ENCODE data around the gene PADI6. TPM values are rescaled to one million over a fixed set of nuclear protein-coding genes. Genes with fewer than 3 reads are reported as not detected.

Gene PADI6
- total RNA-seq, 4 donors from 2014 or later, result not detected

DNA sequence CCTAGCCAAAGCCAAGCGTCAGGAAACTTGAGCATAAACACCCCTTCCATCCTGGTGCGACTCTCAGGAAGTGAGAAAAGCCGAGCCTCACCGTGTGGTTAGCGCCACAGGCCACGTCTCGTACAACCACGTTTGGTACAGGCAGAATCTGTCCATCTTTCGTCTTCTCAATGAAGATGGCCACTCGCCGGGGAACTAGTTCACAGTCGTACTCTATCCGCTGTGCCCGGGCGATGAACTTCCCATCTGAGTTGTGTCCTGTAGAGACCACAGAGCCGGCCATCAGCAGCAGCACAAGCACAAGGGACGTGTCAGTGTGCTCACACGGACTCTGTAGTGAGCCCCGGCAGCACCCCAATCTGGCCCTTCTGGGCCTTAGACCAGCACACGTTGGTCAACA is 44.4 kb downstream of the PADI6 start:
- Histone ChIP-seq H3K36me3 (peaks cover 0 to 93% (median 0%) of the 10 kb centered on the region in 3 donors), H3K4me3 (no peak overlapping the region)
- DNase-seq, result no peak

DNA sequence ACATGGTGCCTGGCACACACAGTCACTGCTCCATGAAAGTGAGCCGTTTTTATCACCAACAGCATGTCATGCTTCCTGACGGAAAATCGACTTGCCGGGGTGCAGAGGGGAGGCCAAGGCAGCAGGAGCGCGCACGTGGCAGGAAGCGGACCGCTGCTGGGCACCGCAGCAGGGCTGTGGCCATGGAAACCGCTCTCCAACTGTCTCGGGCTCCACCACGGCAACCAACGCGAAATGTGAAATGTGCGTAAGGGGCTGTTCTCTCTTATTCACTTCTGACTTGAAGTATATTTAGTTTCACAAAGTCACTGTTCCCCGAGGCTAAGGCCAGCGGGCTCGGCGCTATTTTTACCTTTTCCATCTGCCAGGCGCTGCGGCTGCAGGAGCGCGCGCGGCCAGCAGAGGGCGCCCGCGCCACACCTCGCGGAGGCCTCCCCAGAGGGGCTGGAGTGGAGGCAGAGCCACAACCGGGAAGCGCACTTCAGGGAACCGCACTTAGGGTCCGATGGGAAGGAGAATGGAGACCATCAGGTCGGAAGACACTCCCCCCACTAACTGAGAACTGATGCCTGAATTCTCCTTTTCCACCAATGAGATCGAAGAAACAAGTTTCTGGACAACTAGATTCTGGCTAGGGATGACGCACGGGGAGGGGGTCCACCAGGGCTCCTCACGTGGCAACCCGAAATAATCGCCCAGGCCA is 47.8 kb downstream of the PADI6 start:
- peaks cover 0 to 88% (median 0%) of the 10 kb centered on the region in 3 donors for H3K36me3 ChIP-seq
- peak; percentile 49 to 82 (median 80) for DNase-seq
- H3K27me3 ChIP-seq, result no peaks in the 10 kb centered on the region
- no peak overlapping the region for H3K27ac ChIP-seq
- H3K4me3 ChIP-seq, result no peak overlapping the region
- TF ChIP-seq, protein P1, sequence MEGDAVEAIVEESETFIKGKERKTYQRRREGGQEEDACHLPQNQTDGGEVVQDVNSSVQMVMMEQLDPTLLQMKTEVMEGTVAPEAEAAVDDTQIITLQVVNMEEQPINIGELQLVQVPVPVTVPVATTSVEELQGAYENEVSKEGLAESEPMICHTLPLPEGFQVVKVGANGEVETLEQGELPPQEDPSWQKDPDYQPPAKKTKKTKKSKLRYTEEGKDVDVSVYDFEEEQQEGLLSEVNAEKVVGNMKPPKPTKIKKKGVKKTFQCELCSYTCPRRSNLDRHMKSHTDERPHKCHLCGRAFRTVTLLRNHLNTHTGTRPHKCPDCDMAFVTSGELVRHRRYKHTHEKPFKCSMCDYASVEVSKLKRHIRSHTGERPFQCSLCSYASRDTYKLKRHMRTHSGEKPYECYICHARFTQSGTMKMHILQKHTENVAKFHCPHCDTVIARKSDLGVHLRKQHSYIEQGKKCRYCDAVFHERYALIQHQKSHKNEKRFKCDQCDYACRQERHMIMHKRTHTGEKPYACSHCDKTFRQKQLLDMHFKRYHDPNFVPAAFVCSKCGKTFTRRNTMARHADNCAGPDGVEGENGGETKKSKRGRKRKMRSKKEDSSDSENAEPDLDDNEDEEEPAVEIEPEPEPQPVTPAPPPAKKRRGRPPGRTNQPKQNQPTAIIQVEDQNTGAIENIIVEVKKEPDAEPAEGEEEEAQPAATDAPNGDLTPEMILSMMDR (IDR thresholded peaks at IDR 0.05), result peak; percentile 93 to 98 (median 95)
- TF ChIP-seq POLR2A (IDR thresholded peaks at IDR 0.05), result no peak
- no peaks in the 10 kb centered on the region for H3K9me3 ChIP-seq
- H3K4me1 ChIP-seq, result no peaks in the 10 kb centered on the region

More for the DNA sequence above, 44.4 kb downstream of the PADI6 start:
- Histone ChIP-seq H3K9me3 (no peaks in the 10 kb centered on the region), H3K27ac (no peak overlapping the region), H3K4me1 (no peaks in the 10 kb centered on the region), H3K27me3 (no peaks in the 10 kb centered on the region)
- TF ChIP-seq, protein P1 (IDR thresholded peaks at IDR 0.05), result no peak
- TF ChIP-seq POLR2A (IDR thresholded peaks at IDR 0.05), result no peak

DNA sequence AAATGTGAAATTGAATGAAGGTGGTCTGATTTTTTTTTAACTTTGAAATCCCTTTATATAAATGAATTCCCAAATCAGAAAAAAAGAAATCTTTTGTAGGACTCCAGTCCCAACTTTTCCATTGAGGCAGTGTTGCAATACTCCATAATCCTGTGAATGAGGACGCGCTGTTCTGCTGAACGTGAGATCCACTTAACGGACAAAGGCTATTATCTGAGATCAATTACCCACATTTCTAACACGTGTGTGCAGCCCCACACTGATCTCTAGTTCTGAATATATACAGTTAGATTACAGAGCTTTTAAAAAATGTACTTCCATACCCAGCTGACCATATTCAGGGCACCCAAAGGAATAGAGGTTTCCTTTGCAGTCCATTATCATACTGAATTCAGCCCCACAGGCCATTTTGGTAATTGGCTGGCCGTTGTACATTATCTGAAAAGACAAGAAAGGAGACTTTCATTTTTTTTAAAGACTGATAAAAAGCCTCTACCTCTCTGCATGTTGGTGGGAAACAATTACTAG is 48.5 kb downstream of the PADI6 start:
- H3K27me3 ChIP-seq, result no peaks in the 10 kb centered on the region
- H3K4me1 ChIP-seq, result no peaks in the 10 kb centered on the region
- no peak for TF ChIP-seq POLR2A (IDR thresholded peaks at IDR 0.05)
- TF ChIP-seq, protein P1 (IDR thresholded peaks at IDR 0.05), result no peak
- no peak overlapping the region for H3K27ac ChIP-seq
- H3K9me3 ChIP-seq, result no peaks in the 10 kb centered on the region
- no peak overlapping the region for H3K4me3 ChIP-seq
- no peak for DNase-seq
- peaks cover 0 to 88% (median 0%) of the 10 kb centered on the region in 3 donors for H3K36me3 ChIP-seq

DNA sequence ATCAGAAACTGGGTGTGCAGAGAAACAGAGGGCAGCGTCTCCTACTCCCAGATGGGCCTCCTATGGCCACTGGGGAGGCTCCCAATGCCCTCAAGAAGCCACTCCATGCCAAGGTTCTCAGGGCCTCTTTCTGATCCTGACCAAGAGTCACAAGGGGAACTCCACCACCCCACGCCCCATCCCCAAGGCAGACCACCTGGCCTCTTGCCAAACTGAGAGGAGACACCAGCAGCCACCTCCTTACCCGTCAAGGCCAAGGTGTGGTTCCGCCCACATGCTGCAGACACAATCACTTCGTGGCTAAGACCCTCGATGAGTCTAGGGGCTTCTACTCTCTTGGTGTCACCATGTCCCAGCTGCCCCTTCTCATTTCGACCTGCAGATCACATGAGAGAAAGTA is 50.5 kb downstream of the PADI6 start:
- Histone ChIP-seq H3K27ac (no peak overlapping the region), H3K36me3 (peaks cover 0 to 85% (median 0%) of the 10 kb centered on the region in 3 donors), H3K4me1 (no peaks in the 10 kb centered on the region), H3K27me3 (no peaks in the 10 kb centered on the region), H3K4me3 (no peak overlapping the region), H3K9me3 (no peaks in the 10 kb centered on the region)
- no peak for TF ChIP-seq POLR2A (IDR thresholded peaks at IDR 0.05)
- TF ChIP-seq, protein P1 (IDR thresholded peaks at IDR 0.05), result no peak
- no peak for DNase-seq

DNA sequence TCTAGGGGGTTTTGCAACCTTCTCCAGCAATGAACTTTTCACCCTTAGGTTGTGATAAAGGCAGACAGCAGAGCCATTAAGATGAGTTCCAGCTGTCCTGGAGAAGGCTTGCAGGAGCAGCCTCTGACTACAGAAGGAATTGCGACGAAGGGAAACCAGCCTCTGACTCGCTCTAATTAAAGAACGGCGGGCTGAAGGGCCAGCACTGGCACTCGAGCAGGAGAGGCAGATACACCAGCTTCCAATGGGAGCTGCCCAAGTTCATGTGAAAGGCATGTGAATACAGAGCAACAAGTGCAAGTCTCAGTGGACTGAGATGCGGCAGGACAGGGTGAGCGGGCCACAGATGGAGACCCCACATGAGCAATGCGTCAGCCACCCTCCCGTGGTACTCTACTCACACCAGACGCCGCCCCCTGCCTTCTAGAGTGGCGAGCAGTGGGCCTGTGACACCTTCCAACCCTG is 51.8 kb downstream of the PADI6 start:
- Histone ChIP-seq H3K4me1 (no peaks in the 10 kb centered on the region), H3K9me3 (no peaks in the 10 kb centered on the region), H3K4me3 (no peak overlapping the region), H3K27me3 (no peaks in the 10 kb centered on the region), H3K36me3 (peaks cover 0 to 85% (median 0%) of the 10 kb centered on the region in 3 donors), H3K27ac (peak overlapping the region in 1 of 4 donors; percentile 23)
- TF ChIP-seq, protein P1 (IDR thresholded peaks at IDR 0.05), result no peak
- no peak for TF ChIP-seq POLR2A (IDR thresholded peaks at IDR 0.05)
- DNase-seq, result no peak
